RWPE2 (cell line): ENCODE results near the gene CCS.

Source experiments
- ATAC-seq: fragments of 200-7000 bp; cut with Tn5 transposase; 3 replicates; pipeline ENCODE4 v1.9.1; 2021; ENCODE audit warnings: low read depth
- DNase-seq: peaks from one replicate; pipeline ENCODE4 v3.0.0-alpha.2; 2020; ENCODE audit warnings: low spot score
- H3K27ac ChIP-seq: fragments of 450-650 bp; 2 replicates; pipeline ENCODE4 v1.5.1; 2017; ENCODE audit warnings: mild to moderate bottlenecking; ENCODE audit not compliant: poor library complexity, severe bottlenecking
- H3K27me3 ChIP-seq: fragments of 250-450 bp; sonication (Bioruptor Pico); 2 replicates; pipeline ENCODE4 v1.5.1; 2021; ENCODE audit warnings: mild to moderate bottlenecking, moderate library complexity; ENCODE audit not compliant: insufficient read depth, poor library complexity, severe bottlenecking
- H3K36me3 ChIP-seq: fragments of 250-450 bp; sonication (Bioruptor Pico); 2 replicates; pipeline ENCODE4 v1.5.1; 2020; ENCODE audit warnings: low read depth, mild to moderate bottlenecking, moderate library complexity
- H3K4me1 ChIP-seq: fragments of 250-450 bp; sonication (Bioruptor Pico); 2 replicates; pipeline ENCODE4 v1.5.1; 2021; ENCODE audit warnings: mild to moderate bottlenecking, moderate library complexity; ENCODE audit not compliant: insufficient read depth, poor library complexity, severe bottlenecking
- H3K4me3 ChIP-seq: fragments of 250-450 bp; sonication (Bioruptor Pico); 2 replicates; pipeline ENCODE4 v1.5.1; 2021; ENCODE audit warnings: mild to moderate bottlenecking, moderate library complexity; ENCODE audit not compliant: severe bottlenecking
- H3K9me3 ChIP-seq: fragments of 250-450 bp; sonication (Bioruptor Pico); 2 replicates; pipeline ENCODE4 v1.5.1; 2021; ENCODE audit warnings: mild to moderate bottlenecking, moderate library complexity; ENCODE audit not compliant: severe bottlenecking
- TF ChIP-seq, protein P1 (sequence below): fragments of 450-650 bp; IDR thresholded peaks from one replicate; pipeline ENCODE4 v1.5.1; 2017; ENCODE audit warnings: mild to moderate bottlenecking, moderate library complexity; ENCODE audit not compliant: poor library complexity, severe bottlenecking

Gene CCS

DNA sequence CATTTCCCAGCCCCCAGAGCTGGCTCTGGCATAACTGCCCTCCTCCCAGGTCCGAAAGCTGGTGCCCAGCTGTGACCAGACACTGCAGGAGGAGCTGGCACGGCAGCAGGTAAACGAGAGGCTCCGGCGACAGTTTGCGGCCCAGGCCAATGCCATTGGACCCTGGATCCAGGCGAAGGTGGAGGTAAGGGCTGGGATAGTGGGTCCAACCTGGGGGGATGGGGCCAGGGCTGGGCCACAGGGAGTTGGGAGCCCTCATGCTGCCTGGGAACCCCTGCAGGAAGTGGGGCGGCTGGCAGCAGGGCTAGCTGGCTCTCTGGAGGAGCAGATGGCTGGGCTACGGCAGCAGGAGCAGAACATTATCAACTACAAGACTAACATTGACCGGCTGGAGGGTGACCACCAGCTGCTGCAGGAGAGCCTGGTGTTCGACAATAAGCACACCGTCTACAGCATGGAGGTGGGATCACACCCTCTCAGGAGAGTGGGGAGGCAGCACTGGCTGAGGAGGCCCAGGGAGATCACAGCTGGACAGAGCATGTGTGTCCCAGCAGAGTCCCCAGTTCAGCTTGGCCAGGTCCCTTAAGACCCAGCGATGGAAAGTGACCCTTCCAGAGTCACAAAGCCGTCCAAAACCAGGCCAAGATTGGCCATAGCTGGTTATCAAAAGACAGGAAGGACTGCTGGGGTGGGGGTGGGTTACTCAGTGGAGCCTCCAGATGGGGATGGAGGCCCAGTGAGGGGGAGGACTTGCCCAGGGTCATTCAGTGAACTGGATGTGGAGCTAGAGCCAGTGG lies 31.6 kb upstream of the CCS start:
- no peaks in the 10 kb centered on the region for H3K9me3 ChIP-seq

DNA sequence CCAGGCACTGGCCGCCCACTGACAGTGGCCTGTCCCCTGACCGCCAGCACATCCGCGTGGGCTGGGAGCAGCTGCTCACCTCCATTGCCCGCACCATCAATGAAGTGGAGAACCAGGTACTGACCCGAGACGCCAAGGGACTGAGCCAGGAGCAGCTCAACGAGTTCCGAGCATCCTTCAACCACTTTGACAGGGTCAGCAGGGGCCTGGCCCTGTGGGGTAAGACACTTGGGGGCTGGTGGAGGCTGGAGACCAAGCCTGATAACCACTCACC lies 31.1 kb upstream of the CCS start:
- H3K27ac ChIP-seq, result no peak overlapping the region
- H3K9me3 ChIP-seq, result no peaks in the 10 kb centered on the region
- H3K36me3 ChIP-seq, result no peaks in the 10 kb centered on the region
- no peak overlapping the region for H3K4me3 ChIP-seq
- TF ChIP-seq, protein P1, sequence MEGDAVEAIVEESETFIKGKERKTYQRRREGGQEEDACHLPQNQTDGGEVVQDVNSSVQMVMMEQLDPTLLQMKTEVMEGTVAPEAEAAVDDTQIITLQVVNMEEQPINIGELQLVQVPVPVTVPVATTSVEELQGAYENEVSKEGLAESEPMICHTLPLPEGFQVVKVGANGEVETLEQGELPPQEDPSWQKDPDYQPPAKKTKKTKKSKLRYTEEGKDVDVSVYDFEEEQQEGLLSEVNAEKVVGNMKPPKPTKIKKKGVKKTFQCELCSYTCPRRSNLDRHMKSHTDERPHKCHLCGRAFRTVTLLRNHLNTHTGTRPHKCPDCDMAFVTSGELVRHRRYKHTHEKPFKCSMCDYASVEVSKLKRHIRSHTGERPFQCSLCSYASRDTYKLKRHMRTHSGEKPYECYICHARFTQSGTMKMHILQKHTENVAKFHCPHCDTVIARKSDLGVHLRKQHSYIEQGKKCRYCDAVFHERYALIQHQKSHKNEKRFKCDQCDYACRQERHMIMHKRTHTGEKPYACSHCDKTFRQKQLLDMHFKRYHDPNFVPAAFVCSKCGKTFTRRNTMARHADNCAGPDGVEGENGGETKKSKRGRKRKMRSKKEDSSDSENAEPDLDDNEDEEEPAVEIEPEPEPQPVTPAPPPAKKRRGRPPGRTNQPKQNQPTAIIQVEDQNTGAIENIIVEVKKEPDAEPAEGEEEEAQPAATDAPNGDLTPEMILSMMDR, result no peak
- H3K4me1 ChIP-seq, result no peaks in the 10 kb centered on the region
- no peak for ATAC-seq
- H3K27me3 ChIP-seq, result peaks cover 3% of the 10 kb centered on the region
- DNase-seq, result no peak

More for the DNA sequence above, 31.6 kb upstream of the CCS start:
- Histone ChIP-seq H3K36me3 (no peaks in the 10 kb centered on the region), H3K4me1 (no peaks in the 10 kb centered on the region), H3K4me3 (no peak overlapping the region), H3K27me3 (peaks cover 3% of the 10 kb centered on the region), H3K27ac (no peak overlapping the region)
- ATAC-seq, result no peak
- TF ChIP-seq, protein P1, result no peak
- no peak for DNase-seq

DNA sequence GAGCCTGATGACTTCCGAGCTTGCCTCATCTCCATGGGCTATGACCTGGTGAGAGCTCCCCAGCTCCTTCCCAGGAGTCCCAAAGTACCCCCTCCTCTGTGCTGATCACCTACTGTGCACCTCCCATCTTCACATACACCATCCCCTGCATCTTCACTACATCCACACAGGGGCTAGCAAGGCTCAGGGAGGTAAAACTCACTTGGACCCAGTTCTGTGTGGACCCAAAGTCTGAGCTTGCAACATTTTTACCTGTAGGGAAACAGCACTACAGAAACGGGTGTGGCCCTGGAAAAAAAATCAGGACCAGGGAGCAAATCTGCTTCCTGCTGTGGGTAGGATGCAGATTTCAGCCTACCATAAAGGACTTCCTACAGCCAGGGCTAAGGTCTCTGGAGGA lies 30.7 kb upstream of the CCS start:
- DNase-seq (no peak), ATAC-seq (no peak)
- Histone ChIP-seq H3K36me3 (no peaks in the 10 kb centered on the region), H3K27ac (no peak overlapping the region), H3K9me3 (no peaks in the 10 kb centered on the region), H3K4me1 (no peaks in the 10 kb centered on the region), H3K4me3 (no peak overlapping the region), H3K27me3 (peaks cover 3% of the 10 kb centered on the region)
- TF ChIP-seq, protein P1, result no peak

DNA sequence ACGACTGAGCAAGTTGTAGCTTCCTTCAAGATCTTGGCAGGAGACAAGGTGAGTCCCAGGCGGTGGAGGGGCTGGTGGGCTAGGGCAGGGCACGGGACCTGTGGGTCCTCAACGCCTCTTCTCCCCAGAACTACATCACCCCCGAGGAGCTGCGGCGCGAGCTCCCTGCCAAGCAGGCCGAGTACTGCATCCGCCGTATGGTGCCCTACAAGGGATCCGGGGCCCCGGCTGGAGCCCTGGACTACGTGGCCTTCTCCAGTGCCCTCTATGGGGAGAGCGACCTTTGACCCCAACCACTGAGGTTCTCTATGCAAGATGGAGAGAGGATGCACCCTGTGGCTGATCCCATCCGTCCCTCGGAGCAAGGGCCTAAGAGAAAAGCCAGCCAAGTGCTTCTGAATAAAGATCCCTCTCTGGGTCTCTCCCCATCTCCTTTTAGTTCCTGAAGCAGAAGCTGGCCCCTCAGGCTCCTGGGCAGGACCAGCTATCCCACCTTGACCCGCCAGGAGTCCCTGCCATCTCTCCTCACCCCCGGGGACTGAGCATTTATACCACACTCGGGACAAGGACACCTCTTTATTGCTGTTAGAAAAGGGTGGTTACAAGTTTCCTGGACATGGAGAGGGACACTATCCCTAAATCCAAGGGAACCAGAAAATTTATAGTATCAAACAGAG lies 29.9 kb upstream of the CCS start:
- H3K27me3 ChIP-seq, result peaks cover 3% of the 10 kb centered on the region
- TF ChIP-seq, protein P1, result no peak
- no peaks in the 10 kb centered on the region for H3K4me1 ChIP-seq
- ATAC-seq, result no peak
- no peak overlapping the region for H3K27ac ChIP-seq
- no peaks in the 10 kb centered on the region for H3K36me3 ChIP-seq
- no peak for DNase-seq
- no peaks in the 10 kb centered on the region for H3K9me3 ChIP-seq
- no peak overlapping the region for H3K4me3 ChIP-seq

DNA sequence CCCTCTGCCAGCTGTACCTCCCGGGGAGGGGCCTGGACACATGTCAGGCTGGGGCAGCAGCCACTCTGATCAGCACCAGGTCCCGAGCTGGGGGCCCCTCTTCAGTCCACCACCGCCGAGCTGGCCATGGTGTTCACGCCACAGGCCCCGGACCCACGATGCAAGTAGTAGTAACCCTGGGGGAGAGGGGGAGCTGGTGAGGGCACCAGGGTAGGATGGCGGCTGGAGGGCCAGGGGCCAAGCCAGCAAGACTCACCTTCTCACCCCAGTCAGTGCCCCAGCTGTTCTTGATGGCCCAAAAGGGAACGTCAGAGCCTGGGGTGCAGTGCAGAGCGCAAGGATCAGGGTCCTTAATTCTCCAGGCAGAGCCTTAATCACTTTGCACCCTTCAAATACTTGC lies 29.2 kb upstream of the CCS start:
- TF ChIP-seq, protein P1, result no peak
- Histone ChIP-seq H3K4me3 (no peak overlapping the region), H3K27me3 (peaks cover under 1% of the 10 kb centered on the region), H3K27ac (no peak overlapping the region), H3K9me3 (no peaks in the 10 kb centered on the region), H3K36me3 (no peaks in the 10 kb centered on the region), H3K4me1 (no peaks in the 10 kb centered on the region)
- DNase-seq (no peak), ATAC-seq (no peak)
